A549 (cell line): Measurements from ENCODE around the gene RCC1. TPM values are rescaled to one million over a fixed set of nuclear protein-coding genes. Genes with fewer than 3 reads are reported as not detected.

Experiments
- ATAC-seq, 2 experiments: fragments of 200-7000 bp in 1 of 2; fragments of >200 bp in 1 of 2; cut with Nextera tagmentation in 1 of 2; cut with Tn5 transposase in 1 of 2; 3 replicates each; pipeline versions ENCODE4 v1.8.0 to v1.9.1; 2018 to 2020; ENCODE audit warnings: mild to moderate bottlenecking in 1 of 2, moderate library complexity in 1 of 2
- CTCF ChIA-PET: fragments of 300-600 bp; sonication (Branson Sonifier 250); formaldehyde crosslinking; extraction: SDS; loops from one replicate; lab custom pipeline; 2021; ENCODE audit warnings: antibody characterized with exemption, inconsistent platforms; lab: Yijun Ruan, JAX
- POLR2A ChIA-PET: fragments of 350-600 bp; formaldehyde crosslinking; extraction: SDS; loops from one replicate; lab custom pipeline; 2021; ENCODE audit warnings: antibody characterized with exemption, inconsistent platforms; lab: Yijun Ruan, JAX
- DNase-seq, 2 experiments: peaks; one replicate each; pipeline versions ENCODE4 v3.0.0 to v3.0.0-alpha.2; 2011 to 2016; ENCODE audit warnings: low read depth in 1 of 2, low spot score in 1 of 2
- FAIRE-seq: peaks from 2 replicates; lab custom pipeline; 2011; peaks lifted over from hg19 to GRCh38; lab: Jason Lieb, UNC
- H3K27ac ChIP-seq, 2 experiments: fragments of >200 bp; sonication (Bioruptor Twin); formaldehyde crosslinking; 3 replicates each; pipeline ENCODE4 v1.5.1; 2016 to 2017
- H3K4me1 ChIP-seq: fragments of >200 bp; sonication (Bioruptor Twin); formaldehyde crosslinking; 3 replicates; pipeline ENCODE4 v1.6.1; 2016
- H3K4me2 ChIP-seq: fragments of >200 bp; sonication (Bioruptor Twin); formaldehyde crosslinking; 3 replicates; pipeline ENCODE4 v1.6.1; 2016
- H3K4me3 ChIP-seq: fragments of >200 bp; sonication (Bioruptor Twin); formaldehyde crosslinking; 3 replicates; pipeline ENCODE4 v1.5.1; 2016
- H3K9me3 ChIP-seq: fragments of >200 bp; sonication (Bioruptor Twin); formaldehyde crosslinking; 3 replicates; pipeline ENCODE4 v1.6.1; 2016
- BHLHE40 ChIP-seq: IDR thresholded peaks from 2 replicates; pipeline ENCODE4 v1.6.1; 2012; ENCODE audit warnings: low read depth, low read length, inconsistent platforms
- EHMT2 ChIP-seq: fragments of 200-600 bp; sonication (generic); IDR thresholded peaks from 2 replicates; pipeline ENCODE4 v1.6.1; 2016; ENCODE audit warnings: antibody characterized with exemption, low read depth, mild to moderate bottlenecking, moderate library complexity
- GATA3 ChIP-seq: IDR thresholded peaks from 2 replicates; pipeline ENCODE4 v1.6.1; 2012; ENCODE audit warnings: borderline replicate concordance
- HOXA7 ChIP-seq: fragments of 250-450 bp; sonication (Bioruptor Pico); IDR thresholded peaks from 2 replicates; pipeline ENCODE4 v1.5.0; 2020; ENCODE audit warnings: mild to moderate bottlenecking, moderate library complexity
- HOXB13 ChIP-seq: fragments of 250-450 bp; sonication (Bioruptor Pico); IDR thresholded peaks from 2 replicates; pipeline ENCODE4 v1.5.0; 2020; ENCODE audit warnings: low read depth, mild to moderate bottlenecking, moderate library complexity
- HOXB5 ChIP-seq: fragments of 250-450 bp; sonication (Bioruptor Pico); IDR thresholded peaks from 2 replicates; pipeline ENCODE4 v1.5.0; 2020; ENCODE audit warnings: mild to moderate bottlenecking, moderate library complexity
- MAZ ChIP-seq: fragments of 150-350 bp; IDR thresholded peaks from 2 replicates; pipeline ENCODE4 v1.6.1; 2014; ENCODE audit warnings: antibody characterized with exemption, low read depth, low read length, borderline replicate concordance
- NFE2L2 ChIP-seq: fragments of 150-350 bp; conservative IDR thresholded peaks from 2 replicates; pipeline ENCODE4 v1.6.1; 2014; ENCODE audit warnings: low read length
- POLR2AphosphoS2 ChIP-seq: conservative IDR thresholded peaks from 2 replicates; pipeline ENCODE4 v1.6.1; 2012; ENCODE audit warnings: low read length, improper control_type of control experiment, inconsistent platforms
- RFX5 ChIP-seq: fragments of 450-650 bp; IDR thresholded peaks from 2 replicates; pipeline ENCODE4 v1.7.1; 2014; ENCODE audit warnings: antibody characterized with exemption, mild to moderate bottlenecking, moderate library complexity
- SREBF2 ChIP-seq: fragments of 450-650 bp; IDR thresholded peaks from 2 replicates; pipeline ENCODE4 v1.6.1; 2014; ENCODE audit warnings: mild to moderate bottlenecking, moderate library complexity
- TFCP2L1 ChIP-seq: fragments of 250-450 bp; sonication (Bioruptor Pico); IDR thresholded peaks from 2 replicates; pipeline ENCODE4 v1.5.0; 2021; ENCODE audit warnings: mild to moderate bottlenecking
- ZNF302 ChIP-seq: fragments of 250-450 bp; sonication (Bioruptor Pico); IDR thresholded peaks from 2 replicates; pipeline ENCODE4 v1.9.0; 2021; ENCODE audit warnings: inconsistent platforms, mild to moderate bottlenecking, moderate library complexity
- WGBS: methylation state at CpG from one replicate; pipeline ENCODE4 v1.1.6; 2017; ENCODE audit errors: missing lambda C conversion rate; 5-methylcytosine and 5-hydroxymethylcytosine counted together
- polyA plus RNA-seq, 4 experiments: library from polyadenylated mRNA; depleted of rRNA in 3 of 4; stranded (reverse); fragments of >200 nt; fragmentation: RNase III in 1 of 4; extraction: RNeasy Plus Mini Kit Qiagen cat#74134 plus additional on column Dnase treatment in 1 of 4; gene quantifications; 2 replicates in 3 of 4; 3 replicates in 1 of 4; pipeline ENCODE4 v1.2.3, GENCODE V29; 2011 to 2017
- TF ChIP-seq, protein P1 (sequence below): fragments of 250-450 bp; sonication (Bioruptor Pico); IDR thresholded peaks from 2 replicates; pipeline ENCODE4 v1.5.0; 2020; ENCODE audit warnings: low read depth, mild to moderate bottlenecking, moderate library complexity
- TF ChIP-seq, protein P2 (sequence below): fragments of >200 bp; sonication (Bioruptor Twin); formaldehyde crosslinking; IDR thresholded peaks from 2 replicates; pipeline ENCODE4 v1.6.1; 2016
- TF ChIP-seq, protein P3 (sequence below): fragments of 150-350 bp; IDR thresholded peaks from 2 replicates; pipeline ENCODE4 v1.6.1; 2014; ENCODE audit warnings: low read depth, mild to moderate bottlenecking, low read length
- TF ChIP-seq, protein P4 (sequence below): IDR thresholded peaks from 2 replicates; pipeline ENCODE4 v1.6.1; 2012; ENCODE audit warnings: low read depth, borderline replicate concordance
- TF ChIP-seq, protein P5 (sequence below): fragments of >200 bp; sonication (Bioruptor Twin); formaldehyde crosslinking; IDR thresholded peaks from 3 replicates; pipeline ENCODE4 v1.5.1; 2016
- TF ChIP-seq, protein P6 (sequence below): fragments of 250-450 bp; sonication (Bioruptor Pico); IDR thresholded peaks from 2 replicates; pipeline ENCODE4 v1.5.0; 2021; ENCODE audit warnings: mild to moderate bottlenecking, moderate library complexity, borderline replicate concordance
- TF ChIP-seq, protein P7 (sequence below): fragments of 200-600 bp; sonication (generic); IDR thresholded peaks from 2 replicates; pipeline ENCODE4 v1.6.1; 2016; ENCODE audit warnings: antibody characterized with exemption, mild to moderate bottlenecking, moderate library complexity

Gene RCC1
- polyA plus RNA-seq, 2 of the 4 experiments (the other 2 are of a cell fraction), result 42.1 to 70.3 TPM

DNA sequence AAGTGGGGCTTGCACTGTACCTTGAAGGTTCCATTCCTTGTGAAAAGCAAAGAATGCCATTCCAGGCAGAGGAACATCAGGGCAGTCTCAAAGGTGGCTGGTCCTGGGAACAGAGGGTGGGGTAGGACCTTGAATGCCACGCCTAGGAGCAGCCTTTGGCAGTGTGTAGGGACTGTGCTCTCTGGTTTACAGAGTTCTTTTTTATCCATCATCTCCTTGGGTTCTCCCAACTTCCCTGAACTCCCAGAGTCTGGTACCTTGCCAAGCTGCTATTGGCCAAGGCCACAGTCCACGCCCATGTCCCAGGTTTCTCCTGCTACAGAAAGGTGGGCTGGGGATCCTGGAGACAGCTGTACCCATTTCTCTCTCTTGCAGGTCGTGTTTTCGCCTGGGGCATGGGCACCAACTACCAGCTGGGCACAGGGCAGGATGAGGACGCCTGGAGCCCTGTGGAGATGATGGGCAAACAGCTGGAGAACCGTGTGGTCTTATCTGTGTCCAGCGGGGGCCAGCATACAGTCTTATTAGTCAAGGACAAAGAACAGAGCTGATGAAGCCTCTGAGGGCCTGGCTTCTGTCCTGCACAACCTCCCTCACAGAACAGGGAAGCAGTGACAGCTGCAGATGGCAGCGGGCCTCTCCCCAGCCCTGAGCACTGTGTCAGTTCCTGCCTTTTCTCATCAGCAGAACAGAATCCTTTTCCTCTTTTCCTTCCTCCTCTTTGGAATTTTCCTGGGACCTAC is 31.8 kb downstream of the RCC1 start:
- WGBS, result 87% methylated on average over 8 of the region's 8 CpGs
- H3K4me2 ChIP-seq, result no peak overlapping the region
- no peaks in the 10 kb centered on the region for H3K9me3 ChIP-seq
- no peak overlapping the region for H3K27ac ChIP-seq
- TF ChIP-seq, protein P1, sequence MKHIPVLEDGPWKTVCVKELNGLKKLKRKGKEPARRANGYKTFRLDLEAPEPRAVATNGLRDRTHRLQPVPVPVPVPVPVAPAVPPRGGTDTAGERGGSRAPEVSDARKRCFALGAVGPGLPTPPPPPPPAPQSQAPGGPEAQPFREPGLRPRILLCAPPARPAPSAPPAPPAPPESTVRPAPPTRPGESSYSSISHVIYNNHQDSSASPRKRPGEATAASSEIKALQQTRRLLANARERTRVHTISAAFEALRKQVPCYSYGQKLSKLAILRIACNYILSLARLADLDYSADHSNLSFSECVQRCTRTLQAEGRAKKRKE (CRISPR knock-in tag), result no peak
- CTCF ChIA-PET, result interaction anchor here (0.7 to 1.1 kb wide), 3 partner anchors 9 to 66 kb away, joined by 3 to 5 read pairs (median 3); no protein-coding TSS in a partner anchor
- DNase-seq (no peak), ATAC-seq (peak; percentile 36 to 45; a peak in 5 of 6 replicates), FAIRE-seq (no peak)
- no peak overlapping the region for H3K4me3 ChIP-seq
- H3K4me1 ChIP-seq, result no peaks in the 10 kb centered on the region
- POLR2A ChIA-PET, result no interaction called here

DNA sequence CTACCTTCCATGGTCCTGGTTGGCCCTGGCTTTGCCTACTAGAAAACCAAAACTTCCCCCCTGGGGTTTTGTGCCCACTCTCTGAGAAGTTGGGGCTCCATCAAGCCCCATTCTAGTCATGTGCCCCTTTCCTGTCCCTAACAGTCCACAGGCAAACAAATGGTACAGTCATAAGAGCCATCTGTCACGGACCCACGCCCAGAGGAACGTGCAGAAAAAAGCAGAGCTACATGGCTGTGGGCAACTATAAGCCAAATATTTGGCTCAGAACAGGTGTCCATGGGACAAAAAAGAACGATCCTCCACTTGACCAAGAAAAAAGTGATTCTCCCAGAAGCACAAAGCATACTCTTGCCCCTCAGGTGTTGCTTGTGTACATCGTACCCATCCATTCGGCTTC is 32.4 kb downstream of the RCC1 start:
- ATAC-seq (no peak), FAIRE-seq (no peak), DNase-seq (no peak)
- Histone ChIP-seq H3K9me3 (no peaks in the 10 kb centered on the region), H3K4me1 (no peaks in the 10 kb centered on the region), H3K4me3 (no peak overlapping the region), H3K4me2 (no peak overlapping the region), H3K27ac (no peak overlapping the region)
- 83% methylated on average over 6 of the region's 6 CpGs for WGBS
- TF ChIP-seq, protein P2, sequence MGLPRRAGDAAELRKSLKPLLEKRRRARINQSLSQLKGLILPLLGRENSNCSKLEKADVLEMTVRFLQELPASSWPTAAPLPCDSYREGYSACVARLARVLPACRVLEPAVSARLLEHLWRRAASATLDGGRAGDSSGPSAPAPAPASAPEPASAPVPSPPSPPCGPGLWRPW, result no peak
- TF ChIP-seq MAZ (no peak), HOXB5 (no peak), NFE2L2 (no peak), SREBF2 (no peak), TFCP2L1 (CRISPR knock-in tag) (no peak), EHMT2 (no peak), ZNF302 (CRISPR knock-in tag) (no peak), HOXA7 (CRISPR knock-in tag) (no peak), BHLHE40 (no peak), POLR2AphosphoS2 (no peak), GATA3 (no peak), RFX5 (no peak), HOXB13 (CRISPR knock-in tag) (no peak)
- TF ChIP-seq, protein P3, sequence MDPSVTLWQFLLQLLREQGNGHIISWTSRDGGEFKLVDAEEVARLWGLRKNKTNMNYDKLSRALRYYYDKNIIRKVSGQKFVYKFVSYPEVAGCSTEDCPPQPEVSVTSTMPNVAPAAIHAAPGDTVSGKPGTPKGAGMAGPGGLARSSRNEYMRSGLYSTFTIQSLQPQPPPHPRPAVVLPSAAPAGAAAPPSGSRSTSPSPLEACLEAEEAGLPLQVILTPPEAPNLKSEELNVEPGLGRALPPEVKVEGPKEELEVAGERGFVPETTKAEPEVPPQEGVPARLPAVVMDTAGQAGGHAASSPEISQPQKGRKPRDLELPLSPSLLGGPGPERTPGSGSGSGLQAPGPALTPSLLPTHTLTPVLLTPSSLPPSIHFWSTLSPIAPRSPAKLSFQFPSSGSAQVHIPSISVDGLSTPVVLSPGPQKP, result no peak
- TF ChIP-seq, protein P4, sequence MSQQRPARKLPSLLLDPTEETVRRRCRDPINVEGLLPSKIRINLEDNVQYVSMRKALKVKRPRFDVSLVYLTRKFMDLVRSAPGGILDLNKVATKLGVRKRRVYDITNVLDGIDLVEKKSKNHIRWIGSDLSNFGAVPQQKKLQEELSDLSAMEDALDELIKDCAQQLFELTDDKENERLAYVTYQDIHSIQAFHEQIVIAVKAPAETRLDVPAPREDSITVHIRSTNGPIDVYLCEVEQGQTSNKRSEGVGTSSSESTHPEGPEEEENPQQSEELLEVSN, result no peak
- TF ChIP-seq, protein P5, sequence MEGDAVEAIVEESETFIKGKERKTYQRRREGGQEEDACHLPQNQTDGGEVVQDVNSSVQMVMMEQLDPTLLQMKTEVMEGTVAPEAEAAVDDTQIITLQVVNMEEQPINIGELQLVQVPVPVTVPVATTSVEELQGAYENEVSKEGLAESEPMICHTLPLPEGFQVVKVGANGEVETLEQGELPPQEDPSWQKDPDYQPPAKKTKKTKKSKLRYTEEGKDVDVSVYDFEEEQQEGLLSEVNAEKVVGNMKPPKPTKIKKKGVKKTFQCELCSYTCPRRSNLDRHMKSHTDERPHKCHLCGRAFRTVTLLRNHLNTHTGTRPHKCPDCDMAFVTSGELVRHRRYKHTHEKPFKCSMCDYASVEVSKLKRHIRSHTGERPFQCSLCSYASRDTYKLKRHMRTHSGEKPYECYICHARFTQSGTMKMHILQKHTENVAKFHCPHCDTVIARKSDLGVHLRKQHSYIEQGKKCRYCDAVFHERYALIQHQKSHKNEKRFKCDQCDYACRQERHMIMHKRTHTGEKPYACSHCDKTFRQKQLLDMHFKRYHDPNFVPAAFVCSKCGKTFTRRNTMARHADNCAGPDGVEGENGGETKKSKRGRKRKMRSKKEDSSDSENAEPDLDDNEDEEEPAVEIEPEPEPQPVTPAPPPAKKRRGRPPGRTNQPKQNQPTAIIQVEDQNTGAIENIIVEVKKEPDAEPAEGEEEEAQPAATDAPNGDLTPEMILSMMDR, result no peak
- TF ChIP-seq, protein P6, sequence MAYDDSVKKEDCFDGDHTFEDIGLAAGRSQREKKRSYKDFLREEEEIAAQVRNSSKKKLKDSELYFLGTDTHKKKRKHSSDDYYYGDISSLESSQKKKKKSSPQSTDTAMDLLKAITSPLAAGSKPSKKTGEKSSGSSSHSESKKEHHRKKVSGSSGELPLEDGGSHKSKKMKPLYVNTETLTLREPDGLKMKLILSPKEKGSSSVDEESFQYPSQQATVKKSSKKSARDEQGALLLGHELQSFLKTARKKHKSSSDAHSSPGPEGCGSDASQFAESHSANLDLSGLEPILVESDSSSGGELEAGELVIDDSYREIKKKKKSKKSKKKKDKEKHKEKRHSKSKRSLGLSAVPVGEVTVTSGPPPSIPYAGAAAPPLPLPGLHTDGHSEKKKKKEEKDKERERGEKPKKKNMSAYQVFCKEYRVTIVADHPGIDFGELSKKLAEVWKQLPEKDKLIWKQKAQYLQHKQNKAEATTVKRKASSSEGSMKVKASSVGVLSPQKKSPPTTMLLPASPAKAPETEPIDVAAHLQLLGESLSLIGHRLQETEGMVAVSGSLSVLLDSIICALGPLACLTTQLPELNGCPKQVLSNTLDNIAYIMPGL (CRISPR knock-in tag), result no peak
- TF ChIP-seq, protein P1 (CRISPR knock-in tag), result no peak
- TF ChIP-seq, protein P7, sequence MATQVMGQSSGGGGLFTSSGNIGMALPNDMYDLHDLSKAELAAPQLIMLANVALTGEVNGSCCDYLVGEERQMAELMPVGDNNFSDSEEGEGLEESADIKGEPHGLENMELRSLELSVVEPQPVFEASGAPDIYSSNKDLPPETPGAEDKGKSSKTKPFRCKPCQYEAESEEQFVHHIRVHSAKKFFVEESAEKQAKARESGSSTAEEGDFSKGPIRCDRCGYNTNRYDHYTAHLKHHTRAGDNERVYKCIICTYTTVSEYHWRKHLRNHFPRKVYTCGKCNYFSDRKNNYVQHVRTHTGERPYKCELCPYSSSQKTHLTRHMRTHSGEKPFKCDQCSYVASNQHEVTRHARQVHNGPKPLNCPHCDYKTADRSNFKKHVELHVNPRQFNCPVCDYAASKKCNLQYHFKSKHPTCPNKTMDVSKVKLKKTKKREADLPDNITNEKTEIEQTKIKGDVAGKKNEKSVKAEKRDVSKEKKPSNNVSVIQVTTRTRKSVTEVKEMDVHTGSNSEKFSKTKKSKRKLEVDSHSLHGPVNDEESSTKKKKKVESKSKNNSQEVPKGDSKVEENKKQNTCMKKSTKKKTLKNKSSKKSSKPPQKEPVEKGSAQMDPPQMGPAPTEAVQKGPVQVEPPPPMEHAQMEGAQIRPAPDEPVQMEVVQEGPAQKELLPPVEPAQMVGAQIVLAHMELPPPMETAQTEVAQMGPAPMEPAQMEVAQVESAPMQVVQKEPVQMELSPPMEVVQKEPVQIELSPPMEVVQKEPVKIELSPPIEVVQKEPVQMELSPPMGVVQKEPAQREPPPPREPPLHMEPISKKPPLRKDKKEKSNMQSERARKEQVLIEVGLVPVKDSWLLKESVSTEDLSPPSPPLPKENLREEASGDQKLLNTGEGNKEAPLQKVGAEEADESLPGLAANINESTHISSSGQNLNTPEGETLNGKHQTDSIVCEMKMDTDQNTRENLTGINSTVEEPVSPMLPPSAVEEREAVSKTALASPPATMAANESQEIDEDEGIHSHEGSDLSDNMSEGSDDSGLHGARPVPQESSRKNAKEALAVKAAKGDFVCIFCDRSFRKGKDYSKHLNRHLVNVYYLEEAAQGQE, result no peak
- POLR2A ChIA-PET, result no interaction called here
- CTCF ChIA-PET, result interaction anchor here (0.7 to 1.1 kb wide), 3 partner anchors 9 to 65 kb away, joined by 3 to 5 read pairs (median 3); no protein-coding TSS in a partner anchor
